Breast epithelium (tissue), 3 donors: ENCODE measurements around the gene MYBBP1A.

Experiments
- CTCF ChIP-seq, 3 donors: fragments of 450-650 bp; IDR thresholded peaks; one replicate each; pipeline ENCODE4 v1.5.1; 2016 to 2017; ENCODE audit warnings: antibody characterized with exemption in 3 of 3, mild to moderate bottlenecking in 3 of 3, moderate library complexity in 3 of 3
- POLR2A ChIP-seq: fragments of 450-650 bp; IDR thresholded peaks from one replicate; pipeline ENCODE4 v1.6.1; 2016; ENCODE audit warnings: antibody characterized with exemption, mild to moderate bottlenecking, moderate library complexity

GRCh38 chr17:4579678-4580077 lies 24.5 kb upstream of the MYBBP1A start:
- TF ChIP-seq CTCF (IDR thresholded peaks at IDR 0.05) (no peak), POLR2A (no peak)
